Heart left ventricle (tissue), 16 donors: ENCODE results near the gene CRYBG3. TPM values are rescaled to one million over a fixed set of nuclear protein-coding genes. Genes with fewer than 3 reads are reported as not detected.

ENCODE experiments used
- ATAC-seq, 4 donors: fragments of 200-7000 bp; cut with Tn5 transposase; one replicate each; pipeline ENCODE4 v1.9.1; 2020 to 2022; ENCODE audit warnings: moderate library complexity in 4 of 4, mild to moderate bottlenecking in 3 of 4, moderate number of reproducible peaks in 1 of 4
- DNase-seq, 5 donors: peaks; one replicate each; pipeline ENCODE4 v3.0.0-alpha.2; 2020
- H3K27ac ChIP-seq, 12 donors: fragments of 200-600 bp; sonication (generic) in 4 of 12; one replicate each; pipeline versions ENCODE4 v1.5.0 to v1.8.0; 2016 to 2022; ENCODE audit warnings: mild to moderate bottlenecking in 2 of 12
- H3K27me3 ChIP-seq, 9 donors: fragments of 200-600 bp; sonication (generic) in 2 of 9; one replicate each; pipeline versions ENCODE4 v1.5.1 to v1.8.0; 2016 to 2022; ENCODE audit warnings: mild to moderate bottlenecking in 3 of 9
- H3K36me3 ChIP-seq, 9 donors: fragments of 200-600 bp; sonication (generic) in 2 of 9; one replicate each; pipeline versions ENCODE4 v1.5.0 to v1.8.0; 2018 to 2022; ENCODE audit warnings: mild to moderate bottlenecking in 2 of 9
- H3K4me1 ChIP-seq, 12 donors: fragments of 200-600 bp; sonication (generic) in 4 of 12; one replicate each; pipeline versions ENCODE4 v1.5.0 to v1.8.0; 2016 to 2022; ENCODE audit warnings: mild to moderate bottlenecking in 3 of 12
- H3K4me3 ChIP-seq, 12 donors: fragments of 200-600 bp; sonication (generic) in 4 of 12; one replicate each; pipeline versions ENCODE4 v1.5.0 to v1.8.0; 2017 to 2022; ENCODE audit warnings: mild to moderate bottlenecking in 9 of 12, moderate library complexity in 4 of 12
- H3K9me3 ChIP-seq, 12 donors: fragments of 200-600 bp; sonication (generic) in 4 of 12; one replicate each; pipeline versions ENCODE4 v1.5.0 to v1.8.0; 2016 to 2022; ENCODE audit warnings: mild to moderate bottlenecking in 1 of 12
- POLR2A ChIP-seq, 2 donors: fragments of 450-650 bp; IDR thresholded peaks; one replicate each; pipeline ENCODE4 v1.6.1; 2017; ENCODE audit warnings: antibody characterized with exemption in 2 of 2, mild to moderate bottlenecking in 2 of 2, moderate library complexity in 2 of 2
- WGBS, 4 donors: extraction: QIAGEN DNeasy Blood & Tissue Kit in 2 of 4; methylation state at CpG; one replicate each; pipeline versions ENCODE4 v1.1.5 to v1.1.7; 2013 to 2018; 5-methylcytosine and 5-hydroxymethylcytosine counted together
- intact Hi-C, 10 donors: fragments of 100-400 bp; cut with DNase I; formaldehyde crosslinking; loops; one replicate each; pipeline versions ENCODE4 v1.11.1 to v1.14.2; 2022
- polyA plus RNA-seq, 2 donors: library from polyadenylated mRNA; stranded (reverse); fragments of 200-250 nt; gene quantifications; one replicate each; pipeline ENCODE4 v1.2.3, GENCODE V29; 2013
- total RNA-seq, 9 donors: library from RNA; depleted of rRNA in 2 of 9; stranded (reverse); fragments of >200 nt in 2 of 9; fragmentation: NEBNext Ultra II Directional in 3 of 9; extraction: Animal tissue kit (Norgen Biotek cat#: 25700) in 3 of 9; gene quantifications; one replicate each; pipeline versions ENCODE4 v1.1.0 to v1.2.4, GENCODE V29; 2016 to 2023
- TF ChIP-seq, protein P1 (sequence below), 12 donors: fragments of 200-600 bp; sonication (generic) in 4 of 12; IDR thresholded peaks; one replicate each; pipeline versions ENCODE4 v1.5.0 to v1.8.0; 2018 to 2022; ENCODE audit warnings: antibody characterized with exemption in 12 of 12, mild to moderate bottlenecking in 5 of 12
- donor health status: ischemic (EF 13 %, LVEDD 7.1; RV severe dilation, severe dysfunction).
- donor health status: healthy with polysubstance abuse.
- donor health status: DM: no; HTN: yes; CAD: no.
- donor health status: DM: no; HTN: no; CAD: no.
- donor health status: ischemic (EF 25% LVEDD 6.9; RV normal size, moderate dysfunction).
- donor health status: ischemic (EF 25% LVEDD 5.7; RV mildly dilated, moderate dysfunction).
- donor health status: healthy.
- donor health status: DM: yes; HTN: yes; CAD: no.
- donor health status: ischemic (EF 35%, LVEDD 5.7; RV mildly dilated, moderate dysfunction).
- donor health status: nonischemic (EF 11% LVEDD 7.7; RV severe dilation, severe dysfunction).
- donor health status: DM: yes; HTN: yes; CAD: no.
- donor health status: PGD.
- donor health status: ischemic (EF 29% LVEDD 5.4; RV normal size, mild dysfunction).
- donor health status: nonischemic (EF 23%, LVEDD 6.1; RV moderate dilation, normal function).

Gene CRYBG3
- total and polyA plus RNA-seq, 11 donors = 5.5 to 34.1 (median 20.9) TPM

DNA sequence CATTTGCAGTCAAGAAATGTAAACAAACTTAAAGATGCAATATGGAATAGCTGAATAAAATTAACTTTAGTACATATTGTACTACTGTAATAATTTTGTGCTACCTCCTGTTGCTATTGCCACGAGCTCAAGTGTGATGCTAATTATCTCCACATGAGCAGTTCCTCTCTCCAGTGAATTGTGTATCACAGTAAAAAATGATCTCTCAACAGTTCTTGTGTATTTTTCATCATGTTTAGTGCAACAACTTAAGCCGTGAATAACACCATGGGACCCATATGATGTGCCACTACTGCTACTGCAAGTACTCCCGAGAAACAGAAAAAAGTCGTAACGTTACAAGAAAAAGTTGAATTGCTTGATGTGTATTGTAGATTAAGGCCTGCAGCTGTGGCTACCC, 138.1 kb downstream of the CRYBG3 start:
- ATAC-seq = no peak
- peaks cover 0 to 36% (median 6%) of the 10 kb centered on the region in 12 donors for H3K4me1 ChIP-seq
- intact Hi-C loops = no loop called here
- whole genome bisulfite sequencing, 4 donors = 88 to 96% (median 90%) methylated on average over 5 of the region's 5 CpGs
- TF ChIP-seq, protein P1, sequence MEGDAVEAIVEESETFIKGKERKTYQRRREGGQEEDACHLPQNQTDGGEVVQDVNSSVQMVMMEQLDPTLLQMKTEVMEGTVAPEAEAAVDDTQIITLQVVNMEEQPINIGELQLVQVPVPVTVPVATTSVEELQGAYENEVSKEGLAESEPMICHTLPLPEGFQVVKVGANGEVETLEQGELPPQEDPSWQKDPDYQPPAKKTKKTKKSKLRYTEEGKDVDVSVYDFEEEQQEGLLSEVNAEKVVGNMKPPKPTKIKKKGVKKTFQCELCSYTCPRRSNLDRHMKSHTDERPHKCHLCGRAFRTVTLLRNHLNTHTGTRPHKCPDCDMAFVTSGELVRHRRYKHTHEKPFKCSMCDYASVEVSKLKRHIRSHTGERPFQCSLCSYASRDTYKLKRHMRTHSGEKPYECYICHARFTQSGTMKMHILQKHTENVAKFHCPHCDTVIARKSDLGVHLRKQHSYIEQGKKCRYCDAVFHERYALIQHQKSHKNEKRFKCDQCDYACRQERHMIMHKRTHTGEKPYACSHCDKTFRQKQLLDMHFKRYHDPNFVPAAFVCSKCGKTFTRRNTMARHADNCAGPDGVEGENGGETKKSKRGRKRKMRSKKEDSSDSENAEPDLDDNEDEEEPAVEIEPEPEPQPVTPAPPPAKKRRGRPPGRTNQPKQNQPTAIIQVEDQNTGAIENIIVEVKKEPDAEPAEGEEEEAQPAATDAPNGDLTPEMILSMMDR (IDR thresholded peaks at IDR 0.05) = no peak
- no peak for TF ChIP-seq POLR2A (IDR thresholded peaks at IDR 0.05)
- peaks cover 0 to 58% (median 20%) of the 10 kb centered on the region in 9 donors for H3K36me3 ChIP-seq
- H3K27me3 ChIP-seq = no peaks in the 10 kb centered on the region
- DNase-seq = no peak
- no peak overlapping the region for H3K27ac ChIP-seq
- no peaks in the 10 kb centered on the region for H3K9me3 ChIP-seq
- no peak overlapping the region for H3K4me3 ChIP-seq

DNA sequence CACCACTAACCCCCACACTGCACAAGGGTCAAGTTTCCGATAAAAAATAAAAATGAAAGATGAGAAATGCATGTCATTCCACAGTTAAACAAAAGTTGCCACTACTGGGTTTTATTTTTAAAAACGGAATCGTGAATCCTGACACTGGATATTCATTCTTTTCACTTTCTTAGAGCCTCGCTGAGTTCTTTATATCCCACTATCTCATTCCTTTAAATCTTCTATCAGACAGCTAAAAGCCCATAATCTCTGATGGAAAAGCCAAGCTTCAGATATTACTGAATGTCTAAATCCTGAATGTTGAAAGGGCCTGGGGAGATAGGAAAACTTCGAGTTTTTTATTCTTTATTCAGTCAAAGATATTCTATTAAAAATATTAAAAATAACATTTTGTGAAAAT, 138.7 kb downstream of the CRYBG3 start:
- H3K4me1 ChIP-seq = peaks cover 0 to 36% (median 6%) of the 10 kb centered on the region in 12 donors
- intact Hi-C loops = no loop called here
- no peaks in the 10 kb centered on the region for H3K27me3 ChIP-seq
- no peak for DNase-seq
- WGBS, 4 donors = 75 to 85% (median 82%) methylated on average over 5 of the region's 5 CpGs
- H3K36me3 ChIP-seq = peaks cover 0 to 53% (median 13%) of the 10 kb centered on the region in 9 donors
- H3K9me3 ChIP-seq = no peaks in the 10 kb centered on the region
- ATAC-seq = no peak
- TF ChIP-seq, protein P1 (IDR thresholded peaks at IDR 0.05) = no peak
- no peak for TF ChIP-seq POLR2A (IDR thresholded peaks at IDR 0.05)
- peak overlapping the region in 1 of 12 donors; percentile 1 for H3K4me3 ChIP-seq
- no peak overlapping the region for H3K27ac ChIP-seq

DNA sequence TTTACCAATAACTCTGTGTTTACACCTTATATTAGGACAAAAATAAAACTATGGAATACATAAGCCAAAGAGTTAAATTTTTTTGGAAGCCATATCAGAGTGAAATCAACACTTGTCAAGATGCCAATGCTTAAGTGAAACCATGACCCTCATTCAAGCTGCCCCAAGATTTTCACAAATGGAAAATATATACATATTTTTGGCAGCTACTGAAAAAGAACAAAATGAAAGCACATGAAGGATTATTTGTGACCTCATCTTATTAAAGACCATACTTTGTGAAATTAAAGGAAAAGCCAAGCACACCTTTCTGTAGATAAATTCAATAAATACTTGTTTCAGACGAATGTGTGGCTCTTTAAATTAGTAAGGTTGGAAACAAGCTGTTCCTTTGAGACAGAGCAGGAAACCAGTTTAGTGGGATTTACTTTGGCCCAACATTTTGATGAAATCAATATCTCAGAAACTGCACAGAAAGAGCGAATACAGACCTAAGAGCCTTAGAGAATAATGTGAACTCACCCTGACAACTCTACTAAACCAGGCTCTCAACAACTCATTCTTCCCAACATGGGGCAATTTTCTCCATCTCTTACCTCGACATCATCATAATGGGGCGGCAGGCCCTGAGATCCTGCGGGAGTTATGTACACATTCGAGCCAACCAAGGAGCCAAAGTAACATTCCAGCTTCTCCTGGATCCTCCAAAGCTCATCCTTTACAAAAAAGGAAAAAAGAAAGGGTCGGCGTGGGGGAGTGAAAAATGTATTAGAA, 139.4 kb downstream of the CRYBG3 start:
- 75 to 83% (median 78%) methylated on average over 8 of the region's 8 CpGs for WGBS, 4 donors
- ATAC-seq = no peak

DNA sequence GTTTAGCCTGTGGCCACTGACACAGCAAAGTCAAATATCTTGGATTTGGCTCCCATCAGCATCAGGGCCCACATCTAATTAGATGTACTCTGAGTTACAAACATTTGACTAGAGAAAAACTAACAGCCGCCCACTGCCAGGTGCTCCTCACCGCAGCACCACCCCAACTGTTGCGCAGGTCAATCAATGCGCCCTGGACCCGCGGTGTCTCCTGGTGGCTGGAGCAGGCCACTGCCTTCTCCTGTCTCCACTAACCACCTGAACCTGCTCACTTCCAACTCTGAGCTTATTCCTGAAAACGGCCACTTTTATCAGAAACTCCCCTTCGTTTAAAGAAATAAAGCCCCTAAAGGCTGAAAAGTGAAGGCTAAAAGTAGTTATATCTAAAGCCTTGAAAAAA, 146.2 kb downstream of the CRYBG3 start:
- TF ChIP-seq, protein P1 (IDR thresholded peaks at IDR 0.05) = no peak
- no peak for TF ChIP-seq POLR2A (IDR thresholded peaks at IDR 0.05)
- Histone ChIP-seq H3K27ac (no peak overlapping the region), H3K4me1 (peaks cover 0 to 28% (median 13%) of the 10 kb centered on the region in 12 donors), H3K4me3 (no peak overlapping the region), H3K36me3 (peaks cover 0 to 20% (median 6%) of the 10 kb centered on the region in 9 donors), H3K9me3 (no peaks in the 10 kb centered on the region), H3K27me3 (no peaks in the 10 kb centered on the region)
- DNase-seq (no peak), ATAC-seq (no peak)
- WGBS, 4 donors = 93 to 96% (median 94%) methylated on average over 8 of the region's 8 CpGs
- intact Hi-C loops = no loop called here

More for the DNA sequence above, 139.4 kb downstream of the CRYBG3 start:
- Histone ChIP-seq H3K9me3 (no peaks in the 10 kb centered on the region), H3K4me1 (peaks cover 0 to 36% (median 6%) of the 10 kb centered on the region in 12 donors), H3K36me3 (peaks cover 0 to 53% (median 18%) of the 10 kb centered on the region in 9 donors), H3K27me3 (no peaks in the 10 kb centered on the region), H3K4me3 (peak overlapping the region in 1 of 12 donors; percentile 1), H3K27ac (peak overlapping the region in 1 of 12 donors; percentile 11)
- intact Hi-C loops = no loop called here
- DNase-seq = no peak
- TF ChIP-seq, protein P1 (IDR thresholded peaks at IDR 0.05) = no peak
- no peak for TF ChIP-seq POLR2A (IDR thresholded peaks at IDR 0.05)
